ENCODE results near the gene CFHR2.
"Not testable (repeated sequence)": the region's sequence is repeated elsewhere in the genome, so short reads cannot be mapped to it uniquely, and the experiment has no call there.

DNA sequence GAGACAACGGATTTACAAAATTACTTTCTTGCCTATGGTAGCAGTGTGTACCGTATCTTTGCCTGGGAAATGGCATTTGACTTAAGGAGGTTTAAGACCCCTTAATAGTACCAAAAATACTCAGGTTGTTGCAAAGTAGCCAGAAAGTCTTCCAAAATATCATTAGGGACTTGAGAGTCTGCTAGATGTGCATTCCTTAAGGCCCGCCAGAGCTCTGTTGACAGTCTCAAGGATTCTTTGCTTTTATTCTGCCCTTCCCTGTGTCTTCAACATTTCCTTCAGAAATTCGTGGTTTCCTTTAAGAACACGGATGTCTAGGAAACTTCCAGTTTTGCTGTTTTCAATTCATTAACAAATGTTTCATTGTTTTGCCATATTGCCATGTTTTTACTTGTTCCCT is 31.3 kb upstream of the CFHR2 start:
- TF ChIP-seq, protein P1, sequence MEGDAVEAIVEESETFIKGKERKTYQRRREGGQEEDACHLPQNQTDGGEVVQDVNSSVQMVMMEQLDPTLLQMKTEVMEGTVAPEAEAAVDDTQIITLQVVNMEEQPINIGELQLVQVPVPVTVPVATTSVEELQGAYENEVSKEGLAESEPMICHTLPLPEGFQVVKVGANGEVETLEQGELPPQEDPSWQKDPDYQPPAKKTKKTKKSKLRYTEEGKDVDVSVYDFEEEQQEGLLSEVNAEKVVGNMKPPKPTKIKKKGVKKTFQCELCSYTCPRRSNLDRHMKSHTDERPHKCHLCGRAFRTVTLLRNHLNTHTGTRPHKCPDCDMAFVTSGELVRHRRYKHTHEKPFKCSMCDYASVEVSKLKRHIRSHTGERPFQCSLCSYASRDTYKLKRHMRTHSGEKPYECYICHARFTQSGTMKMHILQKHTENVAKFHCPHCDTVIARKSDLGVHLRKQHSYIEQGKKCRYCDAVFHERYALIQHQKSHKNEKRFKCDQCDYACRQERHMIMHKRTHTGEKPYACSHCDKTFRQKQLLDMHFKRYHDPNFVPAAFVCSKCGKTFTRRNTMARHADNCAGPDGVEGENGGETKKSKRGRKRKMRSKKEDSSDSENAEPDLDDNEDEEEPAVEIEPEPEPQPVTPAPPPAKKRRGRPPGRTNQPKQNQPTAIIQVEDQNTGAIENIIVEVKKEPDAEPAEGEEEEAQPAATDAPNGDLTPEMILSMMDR (IDR thresholded peaks at IDR 0.05) = not testable (repeated sequence)
- not testable (repeated sequence) for TF ChIP-seq POLR2A (IDR thresholded peaks at IDR 0.05)
